Umbilical cord (tissue), 2 donors: ENCODE results near the gene NAB2. TPM values are rescaled to one million over a fixed set of nuclear protein-coding genes. Genes with fewer than 3 reads are reported as not detected.
A peak's percentile ranks its signal among the peaks of the same experiment; 100 is the strongest.

Experiments
- DNase-seq: peaks from one replicate; pipeline ENCODE4 v3.0.0-alpha.2; 2015; ENCODE audit warnings: low spot score
- total RNA-seq: library from RNA; depleted of rRNA; stranded (reverse); fragments of >200 nt; gene quantifications from one replicate; pipeline ENCODE4 v1.2.3, GENCODE V29; 2014; ENCODE audit warnings: low replicate concordance; ENCODE audit not compliant: insufficient read depth

The NAB2 gene
- total RNA-seq, 1 donor from 2014 or later, result 27.9 TPM

GRCh38 chr12:57133013-57133569 lies 44.2 kb downstream of the NAB2 start:
- DNase-seq, result peak; percentile 70

- no peak for DNase-seq
Observed at GRCh38 chr12:57133916-57134315, 45.0 kb downstream of the NAB2 start.

- no peak for DNase-seq
Observed at GRCh38 chr12:57134949-57135348, 46.0 kb downstream of the NAB2 start.

GRCh38 chr12:57135527-57136326 lies 46.8 kb downstream of the NAB2 start:
- peak; percentile 73 for DNase-seq

- no peak for DNase-seq
Observed at GRCh38 chr12:57138526-57139272, 49.8 kb downstream of the NAB2 start.

- no peak for DNase-seq
Observed at GRCh38 chr12:57139796-57140649, 51.1 kb downstream of the NAB2 start.

GRCh38 chr12:57141249-57141648 lies 52.3 kb downstream of the NAB2 start:
- no peak for DNase-seq

- DNase-seq, result no peak
Observed at GRCh38 chr12:57142121-57142520, 53.2 kb downstream of the NAB2 start.

GRCh38 chr12:57142727-57143126 lies 53.8 kb downstream of the NAB2 start:
- DNase-seq, result no peak

GRCh38 chr12:57143454-57143853 lies 54.5 kb downstream of the NAB2 start:
- DNase-seq, result no peak

Other genes starting within 250 kb of the NAB2 start
- gene SDR9C7, start 154.7 kb upstream of the NAB2 start, total RNA-seq, result not detected
- gene RDH16, start 131.5 kb upstream of the NAB2 start, total RNA-seq, result 0.96 TPM
- gene ZBTB39, start 82.6 kb upstream of the NAB2 start, total RNA-seq, result 6.7 TPM
- 6.5 TPM for gene TAC3, start 72.6 kb upstream of the NAB2 start, total RNA-seq
- 5.8 TPM for gene MYO1A, start 39.0 kb upstream of the NAB2 start, total RNA-seq
- gene NEMP1, start 10.3 kb upstream of the NAB2 start, total RNA-seq, result 7.5 TPM
- 83.8 TPM for gene STAT6, start 22.2 kb downstream of the NAB2 start, total RNA-seq
- 277 TPM for gene LRP1, start 39.4 kb downstream of the NAB2 start, total RNA-seq
- 1.2 TPM for gene LRP1-AS, start 58.5 kb downstream of the NAB2 start, total RNA-seq
- gene NXPH4, start 127.7 kb downstream of the NAB2 start, total RNA-seq, result not detected
- gene SHMT2, start 140.6 kb downstream of the NAB2 start, total RNA-seq, result 156 TPM
- gene STAC3, start 162.1 kb downstream of the NAB2 start, total RNA-seq, result not detected